K562 (cell line): ENCODE results near the gene CD244. TPM values are rescaled to one million over a fixed set of nuclear protein-coding genes. Genes with fewer than 3 reads are reported as not detected.

ENCODE experiments used
- DLX4 ChIP-seq: fragments of 250-450 bp; sonication (Bioruptor Pico); IDR thresholded peaks from 2 replicates; pipeline ENCODE4 v1.6.1; 2021; ENCODE audit warnings: mild to moderate bottlenecking
- E2F1 ChIP-seq: sonication (generic); formaldehyde crosslinking; IDR thresholded peaks from 2 replicates; pipeline ENCODE4 v1.8.1; 2023; ENCODE audit warnings: mild to moderate bottlenecking, missing genetic modification reagents, moderate library complexity
- HCFC1 ChIP-seq: IDR thresholded peaks from 2 replicates; pipeline ENCODE4 v1.6.1; 2012; ENCODE audit warnings: low read depth, low read length, improper control_type of control experiment
- ZBTB5 ChIP-seq: fragments of 450-650 bp; IDR thresholded peaks from 2 replicates; pipeline ENCODE4 v1.6.1; 2017; ENCODE audit warnings: antibody characterized with exemption
- ZFP1 ChIP-seq: fragments of 450-650 bp; formaldehyde crosslinking; IDR thresholded peaks from 2 replicates; pipeline ENCODE4 v1.4.0; 2020; ENCODE audit warnings: mild to moderate bottlenecking, mixed read lengths
- ZNF75A ChIP-seq: fragments of 450-650 bp; formaldehyde crosslinking; IDR thresholded peaks from 2 replicates; pipeline ENCODE4 v1.4.0; 2020; ENCODE audit warnings: mild to moderate bottlenecking
- ZZZ3 ChIP-seq: fragments of 450-650 bp; IDR thresholded peaks from 2 replicates; pipeline ENCODE4 v1.6.1; 2016; ENCODE audit warnings: antibody characterized with exemption, mild to moderate bottlenecking, moderate library complexity
- polyA plus RNA-seq, 8 experiments: library from polyadenylated mRNA; depleted of rRNA in 4 of 8; stranded (reverse) in 5 of 8; unstranded in 3 of 8; fragments of >200 nt; fragmentation: Nextera tagmentation in 2 of 8; fragmentation: Illumina TruSeq in 1 of 8; extraction: Ambion mirVana in 2 of 8; extraction: Trizol in 1 of 8; gene quantifications; 2 replicates each; pipeline versions ENCODE4 v1.2.1 to v1.2.3, GENCODE V29; 2011 to 2014; ENCODE audit warnings: inconsistent platforms in 1 of 8, missing spikeins in 1 of 8
- total RNA-seq, 7 experiments: library from RNA; depleted of rRNA in 6 of 7; stranded (reverse); fragments of >200 nt in 6 of 7; fragmentation: Illumina TruSeq in 2 of 7; extraction: Trizol in 2 of 7; gene quantifications; 2 replicates each; pipeline versions ENCODE4 v1.2.1 to v1.2.3, GENCODE V29; 2011 to 2021; ENCODE audit warnings: low replicate concordance in 1 of 7

CD244 gene
- total and polyA plus RNA-seq, 9 of the 15 experiments (the other 6 are each of a cell fraction or from before 2014, with no cell fraction given): not detected

DNA sequence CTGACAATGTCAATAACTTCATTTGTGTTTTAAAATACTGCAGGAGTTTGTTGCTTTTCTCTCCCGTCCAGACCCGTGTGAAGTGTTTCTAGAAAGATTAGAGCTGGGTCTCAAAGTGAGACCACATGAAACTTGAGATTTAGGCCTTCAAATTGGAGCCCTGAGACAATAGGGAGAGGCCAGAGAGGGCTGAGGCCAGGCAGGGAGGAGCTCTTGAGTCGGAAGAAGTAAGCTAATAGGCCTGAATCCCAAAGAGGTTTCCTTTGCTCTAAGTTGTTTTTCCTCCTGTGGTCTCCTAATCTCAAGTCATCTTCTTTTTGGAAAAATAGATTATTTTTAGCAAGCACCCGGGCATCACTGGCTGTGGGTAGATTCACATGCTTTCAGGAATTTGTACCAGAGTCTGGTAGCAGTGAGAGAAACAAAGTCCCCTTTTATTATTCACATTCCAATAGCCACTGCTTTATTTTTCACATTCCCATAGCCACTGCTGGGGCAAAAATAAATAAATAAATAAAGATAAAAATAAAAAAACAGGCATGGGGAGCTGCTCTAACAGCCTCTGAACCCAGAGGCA is 25.6 kb downstream of the CD244 start (continued):
- TF ChIP-seq HCFC1 (no peak), ZZZ3 (no peak), ZFP1 (CRISPR knock-in tag) (no peak), DLX4 (CRISPR knock-in tag) (no peak), ZNF75A (CRISPR knock-in tag) (no peak), ZBTB5 (no peak), E2F1 (CRISPR knock-in tag) (no peak)
